ENCODE results near the gene UBE2D3.
A peak's percentile ranks its signal among the peaks of the same experiment; 100 is the strongest.
"Not testable (repeated sequence)": the region's sequence is repeated elsewhere in the genome, so short reads cannot be mapped to it uniquely, and the experiment has no call there.

Gene UBE2D3

DNA sequence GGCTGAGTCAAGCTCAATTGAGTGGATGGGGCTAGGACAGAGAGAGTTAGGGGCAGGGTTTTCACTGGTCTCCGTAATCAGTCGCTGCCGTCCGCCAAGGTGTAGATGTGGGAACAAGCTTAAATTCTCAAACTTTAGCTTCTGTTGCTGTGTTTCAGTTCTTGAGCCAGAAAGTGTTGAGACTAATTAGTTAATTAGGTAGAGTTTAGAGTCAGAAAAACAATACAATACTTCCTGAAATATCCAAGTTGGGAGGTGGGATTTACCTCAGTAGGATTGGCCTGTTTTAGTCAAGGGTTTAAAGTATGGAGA is 1.1 kb upstream of the UBE2D3 start:
- no peak for DNase-seq

GRCh38 chr4:102827674-102828496 is 534 bp upstream of the UBE2D3 start:
- DNase-seq: peak; percentile 98 to 99

- DNase-seq: no peak
Measured at GRCh38 chr4:102826105-102826889, 1.1 kb downstream of the UBE2D3 start.

- DNase-seq: peak; percentile 61 to 67
Measured at GRCh38 chr4:102825261-102826091, 1.9 kb downstream of the UBE2D3 start.

DNA sequence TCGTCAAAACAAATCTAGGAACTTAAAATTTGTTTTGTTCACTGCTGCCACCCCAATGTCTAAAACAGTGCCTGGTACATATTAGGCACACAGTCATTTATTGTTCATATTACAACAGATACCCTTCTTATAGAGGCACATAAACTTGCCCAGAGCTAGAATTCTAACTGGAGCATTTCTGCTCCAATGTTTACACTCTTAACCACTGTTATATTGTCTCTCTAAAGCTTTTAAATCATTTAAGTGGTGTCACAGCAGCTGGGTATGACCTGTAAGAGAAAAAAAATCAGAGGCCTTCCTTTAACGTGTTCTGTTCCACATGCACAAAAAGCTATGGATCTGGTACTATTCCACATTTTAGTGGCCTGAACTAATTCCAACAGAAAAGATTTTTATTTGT is 3.0 kb downstream of the UBE2D3 start:
- no peak for DNase-seq

- no peak for DNase-seq
Measured at GRCh38 chr4:102823897-102824296, 3.5 kb downstream of the UBE2D3 start.

DNA sequence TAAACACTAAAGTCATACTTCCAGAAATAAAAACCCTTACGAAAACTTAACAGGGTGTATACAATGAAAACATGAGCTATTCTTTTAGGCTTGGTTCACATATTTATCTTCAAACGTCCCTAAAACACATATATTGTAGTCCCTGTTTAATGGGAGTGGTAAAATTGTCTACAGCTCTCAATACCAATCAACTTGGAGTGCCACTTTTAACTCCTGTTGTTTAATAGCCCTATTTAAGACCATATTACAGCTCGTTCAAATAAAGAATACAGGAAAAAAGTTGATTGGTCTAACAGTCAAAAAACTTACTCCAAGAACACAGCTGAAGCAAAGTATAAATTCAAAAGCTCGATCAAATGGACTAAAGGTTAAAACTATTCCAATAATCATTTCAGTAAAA is 3.9 kb downstream of the UBE2D3 start:
- DNase-seq: no peak

DNA sequence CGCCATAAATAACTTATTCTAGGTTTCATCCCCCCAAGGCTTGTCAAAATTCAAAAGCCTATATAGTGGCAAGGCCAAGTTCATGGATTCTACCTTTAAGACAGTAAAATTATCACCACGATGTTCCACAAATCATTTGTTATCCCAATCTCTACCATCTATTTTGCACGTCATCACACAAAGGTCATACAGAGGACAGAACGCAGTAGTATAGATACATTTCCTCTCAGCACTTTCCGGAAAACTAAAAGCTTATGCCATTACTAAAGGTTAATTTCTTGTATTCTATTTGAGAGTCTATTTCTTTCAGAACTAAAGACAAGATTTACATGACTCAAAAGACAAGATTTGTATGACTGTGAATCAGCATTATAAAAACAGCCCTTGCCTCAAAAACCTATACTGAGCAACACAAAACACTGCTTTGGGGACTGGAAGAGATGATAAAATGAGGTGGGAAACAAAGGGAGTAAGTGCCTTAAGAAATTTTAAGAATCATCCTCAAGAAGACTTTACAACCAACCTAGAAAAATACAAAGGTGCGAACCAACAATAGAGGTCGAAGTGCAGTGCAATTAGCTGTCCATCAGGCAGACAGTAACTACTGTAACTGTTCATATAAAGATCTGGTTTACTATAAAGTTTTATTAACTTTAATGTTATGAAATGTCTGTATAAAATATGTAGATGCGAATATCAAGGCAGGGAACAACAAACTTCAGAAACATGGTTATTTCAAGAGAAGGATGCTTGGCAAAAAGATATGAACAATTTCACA is 7.6 kb downstream of the UBE2D3 start:
- DNase-seq: no peak

GRCh38 chr4:102819100-102819499 is 8.3 kb downstream of the UBE2D3 start:
- not testable (repeated sequence) for DNase-seq

DNA sequence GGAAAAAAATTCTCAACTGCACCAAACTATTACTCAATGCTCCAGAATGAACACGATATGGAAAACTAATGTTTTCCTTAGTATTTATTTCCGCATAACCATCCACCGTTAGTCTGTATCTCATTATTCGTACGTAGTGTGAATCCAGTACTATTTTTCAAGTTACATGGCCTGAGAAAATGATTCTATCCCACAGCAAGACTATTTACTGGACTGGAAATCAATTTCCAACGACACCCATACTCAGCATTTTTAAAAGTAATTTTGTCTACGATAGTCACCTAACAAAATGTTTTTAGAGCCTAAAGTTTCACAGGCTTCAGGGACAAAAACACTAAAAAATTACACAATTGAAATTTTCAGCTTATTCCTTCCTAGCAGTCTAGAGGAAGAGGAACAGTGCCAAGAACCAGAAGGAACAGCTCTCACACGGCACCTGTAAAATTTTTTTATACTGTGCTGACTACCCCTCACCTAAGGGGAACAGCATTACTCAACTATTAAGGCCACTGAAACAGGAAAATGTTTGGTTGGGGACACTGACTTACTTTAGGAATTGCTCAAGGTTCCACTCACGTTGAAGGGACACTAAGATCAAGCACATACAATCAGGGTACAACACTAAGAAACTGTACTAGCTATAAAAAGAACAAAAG is 9.6 kb downstream of the UBE2D3 start:
- DNase-seq: no peak

GRCh38 chr4:102817021-102817605 is 10.2 kb downstream of the UBE2D3 start:
- DNase-seq: no peak

- no peak for DNase-seq
Measured at GRCh38 chr4:102815981-102816380, 11.4 kb downstream of the UBE2D3 start.

- DNase-seq: no peak
Measured at GRCh38 chr4:102809691-102810090, 17.7 kb downstream of the UBE2D3 start.

- DNase-seq: no peak
Measured at GRCh38 chr4:102809190-102809589, 18.2 kb downstream of the UBE2D3 start.

DNA sequence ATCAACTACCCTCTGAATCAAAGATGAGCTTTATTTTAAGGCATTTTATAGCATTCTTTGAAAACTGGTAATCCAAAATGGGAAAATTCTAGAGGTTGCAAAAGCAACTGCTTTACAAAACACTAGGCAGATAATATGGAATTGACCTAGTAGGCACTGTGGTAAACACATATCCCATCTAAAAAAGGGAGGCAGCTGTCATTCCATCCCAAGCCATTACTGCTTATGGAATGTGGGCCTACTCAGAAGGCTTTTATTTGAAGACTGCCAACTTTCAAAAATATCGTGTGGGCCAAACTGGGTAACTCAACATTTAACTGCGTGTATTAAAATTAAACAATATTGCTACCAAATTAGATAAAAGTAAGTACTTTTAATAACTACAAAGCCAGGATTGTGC is 19.3 kb downstream of the UBE2D3 start:
- DNase-seq: no peak

DNA sequence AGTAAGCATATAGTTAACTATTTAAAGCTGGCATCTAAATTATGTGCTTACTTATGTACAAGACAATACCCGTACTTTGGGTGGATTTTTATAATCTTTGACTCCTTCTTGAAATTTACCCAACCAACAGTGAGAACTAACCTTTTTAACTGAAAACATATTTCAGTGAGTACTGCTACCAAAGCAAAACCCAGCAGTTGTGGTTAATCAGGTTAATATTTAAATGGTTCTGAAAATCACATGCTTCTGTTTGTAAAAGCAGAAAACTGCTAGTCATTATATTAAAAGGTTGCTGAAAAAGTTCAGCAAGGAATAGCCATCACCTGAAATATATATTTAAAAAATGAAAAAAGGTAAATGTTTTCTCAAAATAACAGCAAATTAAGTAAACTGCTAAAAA is 20.0 kb downstream of the UBE2D3 start:
- no peak for DNase-seq

DNA sequence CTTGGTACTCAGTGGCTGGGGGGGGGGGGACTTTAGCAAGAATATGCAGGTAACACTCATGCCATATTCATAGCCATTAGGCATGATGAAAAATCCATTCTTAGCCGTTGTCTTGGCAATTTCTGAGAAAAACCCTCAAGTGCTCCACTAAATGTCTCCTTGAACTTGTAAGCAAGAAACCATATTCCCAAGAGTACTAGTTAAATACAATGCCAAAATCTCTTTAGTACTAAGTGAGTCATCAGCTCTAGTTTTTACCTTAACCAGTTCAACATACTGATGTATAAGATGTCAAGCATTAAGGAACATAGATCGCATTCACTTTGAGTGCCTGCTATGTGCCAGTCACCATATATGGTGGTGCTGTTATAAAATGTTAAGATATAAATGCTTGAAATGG is 27.5 kb downstream of the UBE2D3 start:
- DNase-seq: no peak

GRCh38 chr4:102794999-102795398 is 32.4 kb downstream of the UBE2D3 start:
- no peak for DNase-seq

- no peak for DNase-seq
Measured at GRCh38 chr4:102792361-102792936, 34.9 kb downstream of the UBE2D3 start.

- DNase-seq: no peak
Measured at GRCh38 chr4:102791318-102791835, 36.0 kb downstream of the UBE2D3 start.

GRCh38 chr4:102789317-102789717 is 38.0 kb downstream of the UBE2D3 start:
- DNase-seq: no peak
